ENCODE data around the gene STEAP1B.
"Not testable (repeated sequence)": the region's sequence is repeated elsewhere in the genome, so short reads cannot be mapped to it uniquely, and the experiment has no call there.

The STEAP1B gene

DNA sequence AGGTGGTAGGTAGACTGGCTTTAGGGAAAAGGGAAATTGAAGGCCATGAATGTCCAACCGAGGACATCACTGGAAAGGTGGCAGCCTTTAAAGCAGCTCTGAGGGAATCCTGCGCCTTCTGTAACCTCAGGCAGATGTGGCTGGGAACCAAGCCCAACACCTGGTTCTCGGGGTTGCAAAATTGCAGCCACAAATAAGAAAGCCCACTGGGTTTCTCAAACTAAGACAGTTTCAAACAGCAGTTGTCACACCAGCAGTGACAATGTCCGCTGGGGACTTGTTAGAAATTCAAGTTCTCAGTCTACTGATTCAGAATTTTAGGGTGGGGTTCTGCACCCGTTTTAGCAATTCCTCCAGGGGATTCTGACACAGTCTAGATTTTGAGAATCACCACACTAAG is 42.7 kb upstream of the STEAP1B start:
- no peak overlapping the region for H3K4me3 ChIP-seq (ENCODE audit: low read depth, low read length)
- DNase-seq (ENCODE audit: low read depth), result no peak
- TF ChIP-seq, protein P1, sequence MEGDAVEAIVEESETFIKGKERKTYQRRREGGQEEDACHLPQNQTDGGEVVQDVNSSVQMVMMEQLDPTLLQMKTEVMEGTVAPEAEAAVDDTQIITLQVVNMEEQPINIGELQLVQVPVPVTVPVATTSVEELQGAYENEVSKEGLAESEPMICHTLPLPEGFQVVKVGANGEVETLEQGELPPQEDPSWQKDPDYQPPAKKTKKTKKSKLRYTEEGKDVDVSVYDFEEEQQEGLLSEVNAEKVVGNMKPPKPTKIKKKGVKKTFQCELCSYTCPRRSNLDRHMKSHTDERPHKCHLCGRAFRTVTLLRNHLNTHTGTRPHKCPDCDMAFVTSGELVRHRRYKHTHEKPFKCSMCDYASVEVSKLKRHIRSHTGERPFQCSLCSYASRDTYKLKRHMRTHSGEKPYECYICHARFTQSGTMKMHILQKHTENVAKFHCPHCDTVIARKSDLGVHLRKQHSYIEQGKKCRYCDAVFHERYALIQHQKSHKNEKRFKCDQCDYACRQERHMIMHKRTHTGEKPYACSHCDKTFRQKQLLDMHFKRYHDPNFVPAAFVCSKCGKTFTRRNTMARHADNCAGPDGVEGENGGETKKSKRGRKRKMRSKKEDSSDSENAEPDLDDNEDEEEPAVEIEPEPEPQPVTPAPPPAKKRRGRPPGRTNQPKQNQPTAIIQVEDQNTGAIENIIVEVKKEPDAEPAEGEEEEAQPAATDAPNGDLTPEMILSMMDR (IDR thresholded peaks at IDR 0.05; ENCODE audit: control insufficient read depth, extremely low read depth, insufficient read depth), result no peak

DNA sequence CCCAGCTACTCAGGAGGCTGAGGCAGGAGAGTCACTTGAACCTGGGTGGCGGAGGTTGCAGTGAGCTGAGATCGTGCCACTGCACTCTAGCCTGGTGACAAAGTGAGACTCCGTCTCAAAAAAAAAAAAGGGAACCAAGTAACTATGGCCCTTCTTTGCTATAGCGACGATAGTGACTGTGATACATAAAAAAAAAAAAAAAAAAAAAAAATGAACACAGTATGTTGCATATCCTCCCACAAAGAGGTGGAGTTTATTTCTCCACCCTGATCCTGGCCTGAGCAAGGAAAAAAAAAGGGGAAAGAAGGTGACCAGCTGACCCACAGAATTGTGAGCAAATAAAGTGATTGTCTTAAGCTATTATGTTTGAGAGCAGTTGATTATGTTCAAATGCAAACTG is 42.3 kb upstream of the STEAP1B start:
- TF ChIP-seq, protein P1 (IDR thresholded peaks at IDR 0.05; ENCODE audit: control insufficient read depth, extremely low read depth, insufficient read depth), result no peak
- DNase-seq (ENCODE audit: low read depth), result no peak
- H3K4me3 ChIP-seq (ENCODE audit: low read depth, low read length), result no peak overlapping the region

DNA sequence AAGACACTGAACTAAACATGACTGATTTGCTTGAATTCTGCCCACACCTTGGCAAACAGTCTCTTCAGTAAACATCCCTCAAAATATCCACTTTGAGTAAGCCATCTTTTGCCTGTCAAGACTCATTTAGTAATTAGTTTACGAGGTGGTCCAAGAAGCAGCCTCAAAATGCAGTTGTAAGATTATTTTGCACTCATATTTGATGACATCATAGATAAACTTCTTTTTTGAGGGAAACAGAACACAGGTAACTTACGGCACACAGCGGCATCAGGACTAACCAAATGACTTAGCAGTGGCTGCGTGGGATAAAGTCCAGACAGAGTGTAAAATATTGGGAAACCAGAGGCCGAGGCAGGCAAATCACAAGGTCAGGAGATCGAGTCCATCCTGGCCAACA is 41.8 kb upstream of the STEAP1B start:
- no peak overlapping the region for H3K4me3 ChIP-seq (ENCODE audit: low read depth, low read length)
- DNase-seq (ENCODE audit: low read depth), result no peak
- TF ChIP-seq, protein P1 (IDR thresholded peaks at IDR 0.05; ENCODE audit: control insufficient read depth, extremely low read depth, insufficient read depth), result no peak

DNA sequence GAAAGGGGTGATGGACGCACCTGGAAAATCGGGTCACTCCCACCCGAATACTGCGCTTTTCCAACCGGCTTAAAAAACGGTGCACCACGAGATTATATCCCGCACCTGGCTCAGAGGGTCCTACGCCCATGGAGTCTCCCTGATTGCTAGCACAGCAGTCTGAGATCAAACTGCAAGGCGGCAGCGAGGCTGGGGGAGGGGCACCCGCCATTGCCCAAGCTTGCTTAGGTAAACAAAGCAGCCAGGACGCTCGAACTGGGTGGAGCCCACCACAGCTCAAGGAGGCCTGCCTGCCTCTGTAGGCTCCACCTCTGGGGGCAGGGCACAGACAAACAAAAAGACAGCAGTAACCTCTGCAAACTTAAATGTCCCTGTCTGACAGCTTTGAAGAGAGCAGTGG is 28.5 kb upstream of the STEAP1B start:
- DNase-seq (ENCODE audit: low read depth), result not testable (repeated sequence)

DNA sequence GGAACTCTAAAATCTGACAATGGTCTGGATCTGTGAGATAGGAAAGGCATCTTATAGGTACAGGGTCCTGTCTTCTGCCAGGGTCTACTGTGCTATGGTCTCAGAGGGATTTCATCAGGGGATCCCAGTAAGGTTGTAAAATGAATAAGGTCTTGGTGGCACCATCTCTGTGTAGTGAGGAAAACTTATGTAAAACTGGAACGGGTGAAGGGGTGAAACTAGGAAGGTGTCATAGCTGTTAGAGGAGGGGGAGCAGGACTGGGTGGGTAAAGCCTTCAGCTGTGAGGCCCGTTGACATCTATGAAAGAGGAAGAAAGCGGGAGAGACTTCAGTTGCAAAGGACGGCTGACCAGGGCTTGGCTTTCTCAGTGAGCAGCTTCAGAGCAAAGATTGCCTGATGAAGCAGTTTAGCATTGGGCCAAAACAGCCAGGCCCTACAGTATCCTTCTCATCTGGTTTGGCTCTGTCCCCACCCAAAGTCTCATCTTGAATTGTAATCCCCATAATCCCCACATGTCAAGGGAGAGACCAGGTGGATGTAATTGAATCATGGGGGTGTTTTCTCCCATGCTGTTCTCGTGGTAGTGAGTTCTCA is 24.5 kb upstream of the STEAP1B start:
- not testable (repeated sequence) for DNase-seq (ENCODE audit: low read depth); H3K4me3 ChIP-seq (ENCODE audit: low read depth, low read length)

More for the DNA sequence above, 28.5 kb upstream of the STEAP1B start:
- not testable (repeated sequence) for H3K4me3 ChIP-seq (ENCODE audit: low read depth, low read length)

DNA sequence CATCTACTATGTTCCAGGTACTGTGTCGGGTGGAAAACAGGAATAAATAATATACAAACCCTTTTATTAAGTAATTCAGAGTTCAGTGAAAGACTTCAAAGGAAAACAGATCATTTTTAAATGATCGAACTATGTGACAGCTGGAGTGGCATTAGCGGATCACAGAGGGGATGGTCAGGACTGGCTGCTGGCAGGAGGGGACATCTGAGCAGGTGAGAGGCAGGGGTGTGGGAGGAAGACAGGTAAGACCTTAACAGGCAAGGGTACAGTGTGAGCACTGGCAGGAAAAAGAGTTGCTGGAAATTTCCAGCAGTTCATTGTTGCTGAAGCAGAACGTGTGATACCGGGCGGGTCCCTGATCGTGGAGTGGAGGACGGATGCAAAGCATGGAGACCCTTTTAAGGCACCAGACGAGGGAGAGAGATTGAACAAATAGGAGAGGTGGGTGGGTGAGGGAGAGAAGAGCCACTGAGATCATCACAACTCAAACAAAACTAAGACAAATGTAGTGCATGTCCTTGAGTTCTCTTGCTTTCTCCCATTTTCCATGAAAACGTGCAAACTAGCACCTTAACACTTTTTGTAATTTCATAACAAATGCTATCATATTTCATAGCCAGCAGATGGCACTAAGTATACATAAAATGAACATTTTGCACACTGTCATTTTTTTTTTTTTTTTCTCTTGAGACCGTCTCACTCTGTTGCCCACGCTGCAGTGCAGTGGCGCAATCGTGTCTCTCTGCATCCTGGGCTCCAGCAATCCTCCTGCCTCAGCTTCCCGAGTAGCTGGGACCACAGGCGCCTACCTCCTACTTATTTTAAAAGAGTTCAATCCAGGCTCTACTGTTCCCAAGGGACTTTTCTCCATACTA is 23.7 kb upstream of the STEAP1B start:
- H3K4me3 ChIP-seq (ENCODE audit: low read depth, low read length); DNase-seq (ENCODE audit: low read depth): not testable (repeated sequence)
- TF ChIP-seq, protein P1 (IDR thresholded peaks at IDR 0.05; ENCODE audit: control insufficient read depth, extremely low read depth, insufficient read depth), result peak; percentile 29; the same call in 1 of the 2 replicates

DNA sequence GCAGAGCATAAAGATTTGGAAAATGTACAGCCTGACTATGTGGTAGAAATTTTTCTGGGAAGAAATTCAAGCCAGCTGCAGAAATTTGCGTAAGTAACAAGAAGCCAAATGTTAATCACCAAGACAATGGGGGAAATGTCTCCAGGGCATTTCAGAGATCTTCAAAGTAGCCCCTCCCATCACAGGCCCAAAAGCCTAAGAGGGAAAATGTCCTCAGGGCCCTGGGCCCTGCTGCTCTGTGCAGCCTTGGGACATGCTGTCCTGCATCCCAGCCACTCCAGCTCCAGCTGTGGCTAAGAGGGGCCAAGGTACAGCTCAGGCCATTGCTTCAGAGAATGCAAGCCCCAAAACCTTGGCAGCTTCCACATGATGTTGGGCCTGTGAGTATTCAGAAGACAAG is 19.6 kb upstream of the STEAP1B start:
- not testable (repeated sequence) for DNase-seq (ENCODE audit: low read depth); H3K4me3 ChIP-seq (ENCODE audit: low read depth, low read length)

DNA sequence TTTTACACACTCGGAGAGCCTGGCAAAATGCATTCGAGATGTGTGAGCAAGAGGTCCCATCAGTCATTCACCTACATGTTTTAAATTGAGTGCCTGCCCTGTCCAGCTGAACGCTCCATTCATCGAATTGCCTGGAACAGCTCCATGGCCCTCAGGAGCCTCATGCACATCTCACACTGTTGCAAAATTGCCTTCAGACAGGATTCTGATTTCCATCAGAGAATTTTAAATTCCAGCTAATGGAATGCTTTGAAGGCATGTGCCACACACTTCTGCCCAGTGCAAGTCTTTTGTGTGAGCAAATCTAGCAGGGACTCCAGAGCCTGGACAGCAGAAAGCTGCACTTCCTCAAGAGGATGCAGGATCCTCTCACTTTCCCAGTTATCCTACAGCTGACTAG is 17.0 kb upstream of the STEAP1B start:
- not testable (repeated sequence) for DNase-seq (ENCODE audit: low read depth); H3K4me3 ChIP-seq (ENCODE audit: low read depth, low read length)

DNA sequence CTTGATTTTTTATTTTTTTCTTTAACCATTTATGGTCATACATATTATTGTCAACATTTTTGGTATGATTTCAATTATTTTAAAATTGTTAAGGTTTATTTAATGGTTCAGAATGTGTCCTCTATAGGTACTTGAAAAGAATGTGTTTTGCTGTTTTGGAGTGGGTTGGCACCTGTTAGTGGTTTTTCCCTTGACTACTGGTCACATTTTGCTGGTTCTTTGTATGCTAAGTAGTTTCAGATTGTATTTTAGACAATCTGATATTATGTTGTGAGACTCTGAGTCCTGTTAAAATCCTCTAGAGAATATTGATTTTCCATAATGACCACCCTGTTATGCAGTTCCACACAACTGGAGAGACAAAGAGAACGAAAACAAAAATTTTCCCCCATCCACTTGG is 15.0 kb upstream of the STEAP1B start:
- H3K4me3 ChIP-seq (ENCODE audit: low read depth, low read length); DNase-seq (ENCODE audit: low read depth): not testable (repeated sequence)

DNA sequence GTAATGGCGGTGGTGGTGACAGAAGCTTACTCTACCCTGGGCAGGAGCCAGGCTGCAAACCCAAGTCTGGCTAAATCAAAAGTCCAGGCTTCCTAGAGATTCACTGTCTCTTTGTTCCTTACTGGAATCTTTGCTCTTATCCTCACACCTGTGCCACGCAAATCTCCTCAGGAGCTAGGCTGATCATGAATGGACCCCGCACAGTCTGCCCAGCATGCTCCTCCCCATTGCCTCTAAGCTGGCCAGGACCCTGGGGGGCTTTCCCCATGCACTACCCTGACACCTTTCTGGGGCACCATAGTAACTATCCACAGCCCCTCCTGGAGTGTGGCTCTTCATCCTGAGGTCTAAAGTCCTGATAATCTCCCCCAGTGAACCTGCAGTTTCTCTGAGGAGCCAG is 7.3 kb upstream of the STEAP1B start:
- not testable (repeated sequence) for DNase-seq (ENCODE audit: low read depth); H3K4me3 ChIP-seq (ENCODE audit: low read depth, low read length)

DNA sequence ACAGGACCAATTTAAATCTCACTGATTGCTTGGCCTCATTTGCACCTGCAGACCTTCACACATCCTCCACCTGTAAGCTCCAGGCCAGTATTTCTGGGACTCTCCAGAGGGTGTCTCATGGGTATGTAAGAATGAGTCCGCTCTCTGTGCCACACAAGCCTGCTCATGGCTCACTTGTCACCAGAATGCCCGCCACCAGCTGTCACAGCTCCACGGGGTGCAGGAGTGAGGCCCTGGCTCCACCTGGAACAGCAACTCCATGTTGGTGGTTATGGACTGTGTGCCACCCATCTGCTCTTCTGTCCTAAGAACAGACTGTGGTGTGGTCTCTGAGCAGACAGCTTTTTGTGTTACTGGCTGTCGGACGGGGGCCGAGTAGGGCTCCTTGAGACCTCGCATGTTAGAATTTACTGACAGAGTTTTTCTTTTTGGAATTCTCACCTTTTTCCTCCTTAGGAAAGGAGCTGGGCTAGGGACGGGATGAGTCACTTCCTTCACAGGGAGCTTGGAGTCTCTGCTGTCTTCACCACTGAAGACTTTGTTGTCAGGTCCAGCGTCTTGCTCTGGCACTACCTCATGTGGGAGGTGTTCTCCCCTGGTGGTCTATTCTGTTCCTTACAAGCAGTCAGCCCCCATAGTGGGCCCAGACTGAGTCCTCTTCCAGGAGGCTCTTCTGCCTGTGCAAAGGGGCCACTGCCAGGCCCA is 6.5 kb upstream of the STEAP1B start:
- not testable (repeated sequence) for DNase-seq (ENCODE audit: low read depth); H3K4me3 ChIP-seq (ENCODE audit: low read depth, low read length)

All from LNCaP clone FGC (cell line).